Measurements from ENCODE around the gene KDM3A. TPM values are rescaled to one million over a fixed set of nuclear protein-coding genes. Genes with fewer than 3 reads are reported as not detected.

KDM3A gene
- total RNA-seq, 1 donor from 2014 or later = 97.0 TPM

GRCh38 chr2:86521922-86522321 is 80.8 kb downstream of the KDM3A start:
- no peak for DNase-seq

GRCh38 chr2:86522711-86523110 is 81.5 kb downstream of the KDM3A start:
- DNase-seq = no peak

GRCh38 chr2:86523491-86523890 is 82.3 kb downstream of the KDM3A start:
- DNase-seq = no peak

GRCh38 chr2:86525421-86526340 is 84.5 kb downstream of the KDM3A start:
- DNase-seq = no peak

- no peak for DNase-seq
These were observed 92.4 kb downstream of the KDM3A start for GRCh38 chr2:86533589-86533988.

- DNase-seq = no peak
These were observed 100.2 kb downstream of the KDM3A start for GRCh38 chr2:86541334-86541733.

Small RNAs within 50 kb of the gene (small RNA-seq; reads per million reads assigned to genes)
- not detected for gene RNU6-640P (ENCODE audit: low replicate concordance)

Other genes starting within 250 kb of the KDM3A start
- 40.6 TPM for gene IMMT, start 245.9 kb upstream of the KDM3A start, total RNA-seq
- 15.3 TPM for gene MRPL35, start 241.9 kb upstream of the KDM3A start, total RNA-seq
- gene REEP1, start 103.7 kb upstream of the KDM3A start, total RNA-seq = 3.9 TPM
- gene CHMP3, start 122.1 kb downstream of the KDM3A start, total RNA-seq = 46.2 TPM
- gene RNF103, start 182.5 kb downstream of the KDM3A start, total RNA-seq = 27.7 TPM

Measured in skin of body (tissue), 3 donors.